Spleen (tissue), 11 donors: ENCODE measurements around the gene APOC3. TPM values are rescaled to one million over a fixed set of nuclear protein-coding genes. Genes with fewer than 3 reads are reported as not detected.

ENCODE experiments used
- DNase-seq: peaks from one replicate; pipeline ENCODE4 v3.0.0-alpha.2; 2020
- H3K27ac ChIP-seq, 8 donors: fragments of 200-600 bp; sonication (generic) in 7 of 8; 1 replicate in 4 of 8; 2 replicates in 4 of 8; pipeline versions ENCODE4 v1.5.0 to v1.8.0; 2016 to 2021; ENCODE audit warnings: inconsistent platforms in 4 of 8, mild to moderate bottlenecking in 4 of 8, moderate library complexity in 1 of 8
- H3K27me3 ChIP-seq, 7 donors: fragments of 200-600 bp; sonication (generic) in 6 of 7; replicated peaks in 1 of 7; 1 replicate in 4 of 7; 2 replicates in 3 of 7; pipeline versions ENCODE4 v1.5.0 to v1.8.0; 2016 to 2021; ENCODE audit warnings: inconsistent platforms in 3 of 7, mild to moderate bottlenecking in 1 of 7
- H3K36me3 ChIP-seq, 6 donors: fragments of 200-600 bp; sonication (generic) in 5 of 6; 1 replicate in 4 of 6; 2 replicates in 2 of 6; pipeline versions ENCODE4 v1.5.0 to v1.8.0; 2016 to 2021; ENCODE audit warnings: inconsistent platforms in 2 of 6
- H3K4me1 ChIP-seq, 6 donors: fragments of 200-600 bp; sonication (generic) in 5 of 6; 1 replicate in 3 of 6; 2 replicates in 3 of 6; pipeline versions ENCODE4 v1.5.0 to v1.8.0; 2016 to 2021; ENCODE audit warnings: inconsistent platforms in 3 of 6
- H3K4me3 ChIP-seq, 8 donors: fragments of 200-600 bp; sonication (generic) in 7 of 8; 1 replicate in 4 of 8; 2 replicates in 4 of 8; pipeline versions ENCODE4 v1.5.0 to v1.8.0; 2016 to 2021; ENCODE audit warnings: inconsistent platforms in 4 of 8, mild to moderate bottlenecking in 4 of 8, moderate library complexity in 2 of 8
- H3K9me3 ChIP-seq, 8 donors: fragments of 200-600 bp; sonication (generic) in 7 of 8; 1 replicate in 4 of 8; 2 replicates in 4 of 8; pipeline versions ENCODE4 v1.5.0 to v1.8.0; 2016 to 2021; ENCODE audit warnings: inconsistent platforms in 4 of 8
- CTCF ChIP-seq, 11 experiments: fragments of 200-600 bp in 7 of 11; fragments of 450-650 bp in 4 of 11; sonication (generic) in 4 of 11; IDR thresholded peaks in 8 of 11; conservative IDR thresholded peaks in 3 of 11; 1 replicate in 7 of 11; 2 replicates in 4 of 11; pipeline versions ENCODE4 v1.4.0 to v1.8.0; 2016 to 2021; ENCODE audit warnings: antibody characterized with exemption in 11 of 11, inconsistent platforms in 4 of 11, mild to moderate bottlenecking in 1 of 11
- POLR2A ChIP-seq, 3 donors: fragments of 450-650 bp; IDR thresholded peaks; one replicate each; pipeline ENCODE4 v1.5.1; 2017; ENCODE audit warnings: antibody characterized with exemption in 3 of 3, mild to moderate bottlenecking in 1 of 3
- POLR2AphosphoS5 ChIP-seq, 3 donors: sonication (generic); formaldehyde crosslinking; IDR thresholded peaks; one replicate each; pipeline ENCODE4 v1.5.1; 2017; ENCODE audit warnings: antibody characterized with exemption in 3 of 3
- WGBS, 5 donors: extraction: QIAGEN DNeasy Blood & Tissue Kit in 3 of 5; methylation state at CpG; one replicate each; pipeline versions ENCODE4 v1.1.5 to v1.1.7; 2013 to 2018; 5-methylcytosine and 5-hydroxymethylcytosine counted together
- intact Hi-C: fragments of 100-400 bp; cut with DNase I; formaldehyde crosslinking; loops from one replicate; pipeline ENCODE4 v1.15.0; 2023; ENCODE audit warnings: low total_unique reads
- polyA plus RNA-seq, 3 donors: library from polyadenylated mRNA; stranded (reverse); fragments of 200-250 nt; gene quantifications; one replicate each; pipeline ENCODE4 v1.2.1, GENCODE V29; 2013
- total RNA-seq, 7 donors: library from RNA; depleted of rRNA in 3 of 7; stranded (reverse); fragments of >200 nt in 3 of 7; fragmentation: NEBNext Ultra II Directional in 4 of 7; extraction: Animal tissue kit (Norgen Biotek cat#: 25700) in 4 of 7; gene quantifications; one replicate each; pipeline versions ENCODE4 v1.1.0 to v1.2.1, GENCODE V29; 2016 to 2021
- donor health status: healthy with polysubstance abuse.
- donor health status: DM: no; HTN: no; CAD: no; lungs with moderate emphysema.
- donor health status: DM: no; HTN: no; CAD: no.
- donor health status: Bipolar disorder and iron deficiency.
- donor health status: healthy.
- donor health status: DM: no; HTN: no; CAD: no.
- donor health status: DM: yes; HTN: yes; CAD: no.

The APOC3 gene
- total and polyA plus RNA-seq, 10 donors, result 0.70 TPM; not detected in 9

- H3K36me3 ChIP-seq, result peaks cover 0 to 29% (median 23%) of the 10 kb centered on the region in 6 donors
- TF ChIP-seq POLR2A (IDR thresholded peaks at IDR 0.05) (no peak), CTCF (IDR thresholded peaks at IDR 0.05 in 8 of 11, conservative IDR thresholded peaks at IDR 0.05 in 3 of 11) (no peak), POLR2AphosphoS5 (IDR thresholded peaks at IDR 0.05) (no peak)
- peak overlapping the region in 1 of 8 donors; percentile 97 for H3K4me3 ChIP-seq
- no peak overlapping the region for H3K27ac ChIP-seq
- intact Hi-C loops, result no loop called here
- H3K9me3 ChIP-seq, result no peaks in the 10 kb centered on the region
- WGBS, 5 donors, result 82 to 94% (median 86%) methylated on average over 4 of the region's 4 CpGs
- H3K4me1 ChIP-seq, result peaks cover 14 to 50% (median 35%) of the 10 kb centered on the region in 6 donors
- DNase-seq, result no peak
- H3K27me3 ChIP-seq, result peaks cover 0 to 19% (median 0%) of the 10 kb centered on the region in 7 donors
Observed at GRCh38 chr11:116788975-116789374, 40.7 kb upstream of the APOC3 start.

GRCh38 chr11:116790167-116791001, 39.3 kb upstream of the APOC3 start:
- 87 to 93% (median 87%) methylated on average over 28 to 53 of the region's 53 CpGs for WGBS, 5 donors
- Histone ChIP-seq H3K27ac (no peak overlapping the region), H3K4me1 (peaks cover 14 to 47% (median 35%) of the 10 kb centered on the region in 6 donors), H3K27me3 (peaks cover 0 to 19% (median 0%) of the 10 kb centered on the region in 7 donors), H3K9me3 (no peaks in the 10 kb centered on the region), H3K36me3 (peaks cover 0 to 15% (median 9%) of the 10 kb centered on the region in 6 donors), H3K4me3 (no peak overlapping the region)
- intact Hi-C loops, result loop anchor here (2.0 kb wide), 1 partner anchor 316 kb away; no protein-coding TSS in a partner anchor
- no peak for TF ChIP-seq POLR2A (IDR thresholded peaks at IDR 0.05)
- TF ChIP-seq CTCF (IDR thresholded peaks at IDR 0.05 in 8 of 11, conservative IDR thresholded peaks at IDR 0.05 in 3 of 11), result no peak
- TF ChIP-seq POLR2AphosphoS5 (IDR thresholded peaks at IDR 0.05), result no peak
- peak; percentile 80 for DNase-seq

- H3K9me3 ChIP-seq, result no peaks in the 10 kb centered on the region
- 25 to 31% (median 29%) methylated on average over 21 to 31 of the region's 31 CpGs for WGBS, 5 donors
- intact Hi-C loops, result loop anchor here (2.0 kb wide), 1 partner anchor 316 kb away; no protein-coding TSS in a partner anchor
- H3K27me3 ChIP-seq, result peaks cover 0 to 19% (median 0%) of the 10 kb centered on the region in 7 donors
- peak; percentile 92 for DNase-seq
- peaks cover 11 to 38% (median 32%) of the 10 kb centered on the region in 6 donors for H3K4me1 ChIP-seq
- TF ChIP-seq POLR2A (IDR thresholded peaks at IDR 0.05), result no peak
- TF ChIP-seq POLR2AphosphoS5 (IDR thresholded peaks at IDR 0.05), result peak in 2 of 3 donors; percentile 43 to 48
- TF ChIP-seq CTCF (IDR thresholded peaks at IDR 0.05 in 8 of 11, conservative IDR thresholded peaks at IDR 0.05 in 3 of 11), result peak; percentile 59 to 95 (median 91)
- no peak overlapping the region for H3K27ac ChIP-seq
- peak overlapping the region in 1 of 8 donors; percentile 46 for H3K4me3 ChIP-seq
- peaks cover 0 to 6% (median 3%) of the 10 kb centered on the region in 6 donors for H3K36me3 ChIP-seq
Observed at GRCh38 chr11:116791002-116791812, 38.5 kb upstream of the APOC3 start.
